ENCODE measurements around the gene FBXW12.

DNA sequence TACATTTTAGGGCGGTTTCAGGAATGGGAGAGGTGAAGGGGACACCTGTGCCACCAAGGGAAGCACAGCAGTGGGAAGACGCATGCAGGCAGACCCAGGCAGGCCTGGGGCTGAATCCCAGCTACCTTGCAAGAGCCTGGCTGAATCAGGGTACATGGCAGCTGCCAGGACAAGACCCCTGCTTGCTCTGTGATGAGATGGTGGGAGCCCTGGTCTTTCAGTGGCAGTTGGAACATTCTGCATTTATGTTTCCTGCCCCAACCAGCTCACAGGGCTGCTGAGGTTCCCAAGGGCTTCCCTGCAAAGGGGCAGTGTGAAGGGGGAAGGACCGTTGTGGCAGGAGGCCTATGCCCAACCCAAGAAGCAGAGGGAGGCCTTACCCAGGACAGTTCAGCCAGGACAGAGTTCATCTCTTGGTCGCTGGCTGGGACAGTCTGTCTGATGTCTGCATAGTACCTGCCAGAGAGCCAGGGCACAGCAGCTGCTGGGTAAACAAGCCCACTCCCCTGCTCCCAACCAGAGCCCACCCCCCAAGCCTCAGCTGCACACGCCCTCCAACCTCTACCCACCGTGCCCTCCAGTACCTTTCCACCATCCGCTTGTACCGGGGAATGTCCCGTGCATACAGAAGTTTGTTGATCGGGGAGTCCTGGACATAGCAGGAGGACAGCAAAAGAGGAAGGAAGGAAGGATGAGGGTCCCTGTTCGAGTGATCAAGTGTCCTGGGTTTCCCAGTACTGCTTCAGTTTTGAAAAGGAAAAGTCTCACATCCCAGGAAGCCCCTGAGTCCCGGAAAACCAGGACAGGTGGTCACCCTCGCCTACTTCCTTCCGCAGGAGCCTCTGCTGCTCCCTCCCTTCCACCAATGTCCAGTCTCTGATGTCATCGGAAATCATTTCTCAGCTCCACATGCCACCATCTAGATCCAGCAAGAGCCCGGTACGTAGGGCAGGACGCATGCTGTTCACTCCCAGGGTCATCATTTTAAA is 34.7 kb downstream of the FBXW12 start:
- no peak for TF ChIP-seq CTCF (IDR thresholded peaks at IDR 0.05)
- no peak for TF ChIP-seq POLR2A (IDR thresholded peaks at IDR 0.05)
